NT2/D1 (cell line): Measurements from ENCODE around the gene EPC1.

Experiments used
- SUZ12 ChIP-seq: IDR thresholded peaks from 2 replicates; pipeline ENCODE4 v1.6.1; 2011; ENCODE audit not compliant: insufficient read length, insufficient read depth; ENCODE audit errors: extremely low read depth
- YY1 ChIP-seq: IDR thresholded peaks from 2 replicates; pipeline ENCODE4 v1.6.1; 2011; ENCODE audit not compliant: insufficient read length, insufficient read depth
- ZNF274 ChIP-seq: IDR thresholded peaks from 2 replicates; pipeline ENCODE4 v1.6.1; 2011; ENCODE audit warnings: mild to moderate bottlenecking, low read depth, low read length

GRCh38 chr10:32350811-32351350 is 3.9 kb upstream of the EPC1 start:
- TF ChIP-seq SUZ12 (no peak), ZNF274 (no peak), YY1 (no peak)
